HG02884 (cell line): ENCODE data around the gene UBALD1.
"Not testable (repeated sequence)": the region's sequence is repeated elsewhere in the genome, so short reads cannot be mapped to it uniquely, and the experiment has no call there.

Experiments used
- ATAC-seq: cut with Tn5 transposase; IDR thresholded peaks from one replicate; pipeline ENCODE4 v1.9.1; 2021; ENCODE audit warnings: mild to moderate bottlenecking, moderate library complexity; ENCODE audit not compliant: unreplicated experiment

The UBALD1 gene

DNA sequence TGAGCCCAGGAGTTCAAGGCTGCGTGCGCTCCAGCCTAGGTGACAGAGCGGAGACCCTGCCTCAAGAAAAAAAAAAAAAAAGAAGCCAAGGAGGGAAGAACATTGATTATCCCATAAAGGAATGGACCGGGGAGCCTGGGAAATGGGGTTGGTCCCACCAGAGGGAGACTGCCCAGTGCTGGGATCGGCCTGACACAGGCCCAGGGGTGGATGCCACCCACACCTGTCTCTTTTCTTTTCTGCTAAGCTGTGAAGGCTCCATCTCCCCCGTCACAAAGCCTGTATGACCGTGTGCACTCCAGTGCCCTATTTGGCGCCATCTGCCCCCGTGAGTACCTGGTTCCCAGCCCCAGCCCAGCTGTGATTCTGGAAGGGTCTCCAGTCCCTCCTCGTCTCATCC is 15.7 kb downstream of the UBALD1 start:
- no peak for ATAC-seq

DNA sequence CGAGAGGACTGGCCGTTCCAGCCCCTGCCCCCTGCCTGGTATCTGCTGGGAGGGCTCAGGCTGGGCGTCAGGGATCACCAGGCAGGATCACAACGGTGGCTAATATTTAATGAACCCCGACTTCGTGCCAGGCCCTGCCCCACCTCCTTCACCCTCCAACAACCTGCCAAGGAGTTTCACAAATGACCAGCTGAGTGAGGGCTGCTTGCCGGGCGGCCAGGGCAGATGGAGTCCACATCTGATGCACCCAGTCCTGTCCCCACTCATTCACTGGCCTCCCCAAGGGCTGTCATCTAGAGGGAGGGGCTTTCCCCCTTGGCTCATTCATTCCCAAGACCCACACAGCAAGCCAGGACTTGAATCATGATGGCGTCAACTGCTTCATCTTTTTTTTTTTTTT is 17.5 kb downstream of the UBALD1 start:
- no peak for ATAC-seq

DNA sequence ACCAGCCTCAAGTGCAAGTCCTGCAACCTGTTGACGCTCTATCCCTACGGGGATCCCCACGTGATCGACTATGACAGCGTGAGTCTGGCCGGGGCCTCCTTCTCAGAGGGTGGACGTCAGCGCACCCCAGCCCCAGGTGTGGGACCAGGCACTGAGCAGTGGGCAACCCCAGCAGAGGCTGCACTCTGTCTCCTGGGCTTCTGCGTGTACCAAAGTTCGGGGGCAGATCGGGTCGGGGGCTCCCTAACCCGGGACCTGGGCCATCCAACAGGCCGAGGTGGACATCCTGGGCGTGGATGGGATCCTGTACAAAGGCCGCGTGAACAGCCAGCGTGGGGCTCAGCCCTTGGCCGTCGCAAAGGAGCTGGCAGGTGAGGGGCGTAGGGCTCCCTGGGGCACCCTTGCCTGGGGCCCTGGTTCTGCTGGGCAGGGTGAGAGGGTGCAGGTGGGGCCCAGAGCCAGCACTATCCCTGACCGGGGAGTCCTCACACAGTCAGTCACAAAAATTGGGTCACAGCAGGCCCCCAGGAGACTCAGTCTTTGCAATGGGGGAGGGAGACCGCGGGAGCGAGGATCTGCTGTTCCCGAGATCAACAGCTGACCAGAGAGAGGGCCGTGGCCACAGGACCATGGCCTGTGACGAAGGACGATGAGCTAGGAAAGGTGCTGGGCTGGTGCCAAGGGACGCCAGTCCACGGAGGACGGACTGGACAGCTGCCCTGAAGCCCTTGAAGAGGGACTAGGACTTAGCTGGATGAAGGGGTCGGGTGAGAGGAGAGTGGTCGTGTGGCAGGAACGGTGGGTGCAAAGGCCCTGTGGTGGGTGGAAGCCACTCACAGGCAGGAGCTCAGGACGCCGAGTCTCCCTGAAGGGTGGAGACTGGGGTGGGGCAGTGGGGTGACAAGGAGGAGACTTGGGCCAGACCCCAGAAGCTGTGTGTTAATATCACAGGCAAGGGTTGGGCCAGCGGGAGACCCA is 20.0 kb downstream of the UBALD1 start:
- ATAC-seq: no peak

DNA sequence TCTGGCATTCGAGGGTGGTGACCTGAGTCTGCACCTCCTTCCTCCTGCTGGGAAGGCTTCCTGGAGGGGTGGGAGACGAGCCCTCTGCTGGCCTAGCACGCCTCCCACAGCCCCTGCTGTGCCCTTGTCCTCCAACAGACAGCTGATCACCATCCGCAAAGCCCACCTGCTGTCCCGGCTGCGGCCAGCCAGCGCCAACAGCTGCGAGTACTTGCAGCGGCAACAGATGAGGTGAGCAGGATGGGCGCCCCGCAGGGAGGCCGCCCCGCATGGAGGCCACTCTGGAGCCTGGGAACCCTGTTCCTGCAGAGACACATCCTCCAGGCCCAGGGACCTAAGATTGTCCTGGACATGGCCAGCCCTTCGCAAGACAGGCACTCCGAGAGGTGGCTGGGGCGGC is 21.6 kb downstream of the UBALD1 start:
- ATAC-seq: no peak

DNA sequence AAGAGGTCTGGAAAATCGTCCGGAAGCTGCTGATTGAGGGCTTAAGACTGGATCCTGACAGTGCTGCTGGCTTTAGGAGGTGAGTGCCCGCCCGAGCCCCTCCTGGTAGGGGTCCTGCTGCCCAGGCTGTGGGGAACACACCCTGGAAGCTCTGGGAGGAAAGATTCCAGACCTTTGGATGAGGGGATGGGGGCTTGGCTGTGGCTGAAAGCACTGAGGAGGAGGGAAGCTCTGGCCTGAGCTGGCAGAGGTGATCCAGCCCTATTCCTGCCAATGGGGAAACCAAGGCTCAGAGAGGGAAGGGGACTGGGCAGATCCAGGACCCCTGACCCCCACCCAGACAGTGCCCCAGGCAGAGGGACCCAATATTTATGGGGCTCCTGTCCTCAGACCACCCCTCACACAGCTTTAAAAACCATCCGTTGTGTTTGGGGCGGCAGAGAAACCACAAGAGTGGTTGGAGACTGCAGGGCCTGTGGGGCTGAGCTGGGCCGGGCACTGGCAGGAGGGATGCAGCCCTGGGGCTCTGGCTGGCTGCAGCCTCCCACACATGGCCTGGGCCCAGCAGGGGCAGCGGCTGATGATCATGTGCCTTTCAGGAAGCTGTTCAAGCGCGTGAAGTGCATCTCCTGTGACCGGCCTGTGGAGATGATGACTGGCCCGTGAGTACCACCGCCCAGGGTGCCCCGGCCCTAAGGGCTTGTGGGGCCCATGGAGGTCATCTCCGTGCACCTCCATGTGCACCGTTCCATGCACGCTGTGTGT is 22.8 kb downstream of the UBALD1 start:
- no peak for ATAC-seq

DNA sequence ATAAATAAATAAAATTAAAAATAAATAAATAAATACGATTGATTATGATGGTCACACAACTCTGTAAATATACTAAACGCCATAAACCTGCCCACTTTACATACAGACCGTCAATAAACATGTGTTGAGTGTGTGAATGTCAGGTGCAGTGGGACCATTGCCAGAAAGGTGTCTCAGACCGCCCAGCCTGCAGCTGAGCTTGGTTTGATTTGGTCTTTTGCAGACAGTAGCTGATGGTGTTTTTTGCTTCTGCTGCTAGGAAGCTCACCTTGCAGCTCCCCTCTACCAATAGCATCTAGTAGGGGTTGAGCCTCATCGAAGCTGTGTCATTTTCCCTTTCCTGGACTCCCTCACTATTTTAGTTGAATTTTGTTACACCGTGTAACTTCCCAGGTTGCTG is 23.5 kb downstream of the UBALD1 start:
- no peak for ATAC-seq

DNA sequence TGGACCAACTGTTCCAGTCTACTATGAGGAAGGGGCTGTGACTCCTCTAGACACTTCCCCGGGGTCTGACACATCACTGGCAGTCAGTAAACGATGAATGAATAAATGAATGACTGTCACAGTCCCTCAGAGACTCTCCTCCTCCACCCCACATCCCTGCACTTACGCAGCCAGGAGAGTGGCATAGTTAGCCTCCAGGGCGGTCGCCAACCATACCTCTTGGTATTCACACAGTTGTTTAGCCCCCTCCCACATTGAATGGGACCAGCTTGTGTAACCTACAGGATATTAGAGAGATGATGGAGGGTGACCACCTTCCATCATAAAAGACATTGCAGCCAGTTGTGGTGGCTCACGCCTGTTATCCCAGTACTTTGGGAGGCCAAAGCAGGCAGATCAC is 25.7 kb downstream of the UBALD1 start:
- no peak for ATAC-seq

DNA sequence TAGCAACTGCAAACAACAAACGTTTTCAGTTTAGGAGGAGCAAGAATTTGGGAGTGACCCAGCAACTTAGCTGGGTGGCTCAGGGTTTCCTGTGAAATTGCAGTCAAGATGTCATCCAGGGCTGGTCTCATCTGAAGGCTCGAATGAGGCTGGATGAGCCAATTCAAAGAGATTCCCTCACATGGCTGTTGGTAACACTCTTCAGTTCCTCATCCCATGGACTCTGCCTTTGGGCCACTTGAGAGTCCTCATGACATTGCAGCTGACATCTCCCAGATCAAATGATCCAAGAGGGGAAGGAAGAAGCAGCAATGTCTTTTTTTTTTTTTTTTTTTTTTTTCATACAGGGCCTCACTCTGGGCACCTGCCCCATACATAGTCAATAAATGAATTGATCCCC is 26.3 kb downstream of the UBALD1 start:
- no peak for ATAC-seq

DNA sequence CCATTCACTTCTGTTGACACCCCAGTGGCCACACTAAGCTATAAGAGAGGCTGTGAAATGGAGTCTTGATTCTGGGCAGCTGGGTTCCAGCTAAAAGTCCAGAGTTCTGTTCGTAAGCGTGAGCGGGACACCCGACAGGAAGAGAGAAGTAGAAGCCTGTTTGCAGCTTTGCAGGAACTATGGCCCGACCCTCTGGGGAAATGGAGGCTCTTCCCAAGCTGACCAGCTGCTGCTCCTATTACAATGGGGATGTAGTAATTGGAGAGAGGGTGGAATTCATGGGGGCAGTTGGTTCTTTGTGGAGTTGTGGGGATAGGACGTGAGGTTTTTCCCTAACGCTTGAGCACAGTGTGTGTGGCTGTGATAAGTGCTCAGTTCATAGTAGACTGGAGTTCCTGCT is 28.4 kb downstream of the UBALD1 start:
- no peak for ATAC-seq

DNA sequence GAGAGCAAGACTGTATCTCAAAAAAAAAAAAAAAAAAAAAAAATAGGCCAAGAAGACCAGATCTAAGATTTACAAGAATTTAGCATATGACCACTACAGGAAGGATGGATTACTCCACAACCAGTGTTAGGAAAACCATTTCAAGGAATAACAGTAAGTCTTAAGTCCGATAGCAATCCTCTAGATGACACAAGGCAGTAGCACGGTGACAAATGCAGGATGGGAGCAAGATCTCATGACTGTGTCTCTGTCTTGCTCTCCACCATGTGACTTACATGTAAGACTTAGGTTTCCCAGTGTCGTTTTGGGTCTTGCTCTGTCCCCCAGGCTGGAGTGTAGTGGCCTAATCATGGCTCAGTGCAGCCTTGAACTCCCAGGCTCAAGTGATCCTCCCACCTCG is 30.8 kb downstream of the UBALD1 start:
- no peak for ATAC-seq

DNA sequence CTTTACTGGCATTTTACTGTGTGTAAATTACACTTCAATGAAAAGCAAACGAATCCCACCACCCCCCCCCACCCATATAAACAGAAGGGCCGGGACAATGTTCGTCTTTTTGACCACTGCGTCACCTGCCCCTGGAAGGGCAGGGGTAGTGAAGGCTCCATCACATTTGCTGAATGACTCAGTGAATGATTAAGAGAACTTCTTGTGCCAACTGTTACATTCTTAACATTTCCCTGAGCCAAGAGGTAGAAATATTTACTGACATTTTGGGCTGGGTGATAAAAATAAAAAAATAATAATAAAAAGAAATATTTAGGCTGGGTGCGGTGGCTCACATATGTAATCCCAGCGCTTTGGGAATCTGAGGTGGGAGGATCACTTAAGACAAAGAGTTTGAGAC is 34.4 kb downstream of the UBALD1 start:
- no peak for ATAC-seq

DNA sequence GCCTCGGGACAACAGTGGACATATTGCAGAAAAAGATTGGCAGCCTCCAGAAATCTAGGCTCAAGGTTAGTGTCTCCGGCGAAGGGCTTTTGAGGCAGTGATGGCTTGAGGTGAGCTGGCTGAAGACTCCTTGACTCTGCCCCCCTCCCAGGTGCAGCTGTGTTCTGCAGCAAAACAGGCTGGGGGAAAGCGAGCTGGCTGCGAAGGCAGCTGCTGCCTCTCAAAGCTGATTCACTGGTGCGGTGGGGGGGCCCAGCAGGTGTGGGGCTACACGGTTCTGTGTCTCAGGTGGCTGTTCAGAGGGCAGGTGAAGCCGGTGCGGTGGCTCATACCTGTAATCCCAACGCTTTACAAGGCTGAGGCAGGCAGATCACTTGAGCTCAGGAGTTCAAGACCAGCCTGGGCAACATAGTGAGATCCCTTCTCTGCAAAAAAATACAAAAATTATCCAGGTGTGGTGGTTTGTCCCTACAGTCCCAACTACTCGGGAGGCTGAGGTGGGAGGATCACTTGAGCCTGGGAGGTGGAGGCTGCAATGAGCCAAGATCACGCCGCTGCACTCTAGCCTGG is 35.6 kb downstream of the UBALD1 start:
- ATAC-seq: no peak

DNA sequence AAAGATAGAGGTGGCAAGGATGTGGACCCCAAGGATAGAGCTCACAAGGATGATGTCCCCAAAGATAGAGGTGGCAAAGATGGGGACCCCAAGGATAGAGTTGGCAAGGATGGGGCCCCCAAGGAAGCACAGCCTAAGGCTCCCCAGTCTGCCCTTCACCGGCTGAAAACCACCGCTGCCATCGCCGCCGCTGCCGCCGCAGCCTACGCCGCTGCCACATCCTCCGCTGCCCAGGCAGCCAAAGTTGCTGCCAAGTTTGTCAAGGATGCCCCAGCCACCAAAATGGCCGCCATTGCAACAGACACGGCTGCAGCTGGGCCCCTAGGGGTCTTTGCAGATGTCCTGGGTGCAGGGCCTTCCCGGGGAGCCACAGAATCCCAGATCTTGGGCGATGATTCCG is 38.7 kb downstream of the UBALD1 start:
- no peak for ATAC-seq

DNA sequence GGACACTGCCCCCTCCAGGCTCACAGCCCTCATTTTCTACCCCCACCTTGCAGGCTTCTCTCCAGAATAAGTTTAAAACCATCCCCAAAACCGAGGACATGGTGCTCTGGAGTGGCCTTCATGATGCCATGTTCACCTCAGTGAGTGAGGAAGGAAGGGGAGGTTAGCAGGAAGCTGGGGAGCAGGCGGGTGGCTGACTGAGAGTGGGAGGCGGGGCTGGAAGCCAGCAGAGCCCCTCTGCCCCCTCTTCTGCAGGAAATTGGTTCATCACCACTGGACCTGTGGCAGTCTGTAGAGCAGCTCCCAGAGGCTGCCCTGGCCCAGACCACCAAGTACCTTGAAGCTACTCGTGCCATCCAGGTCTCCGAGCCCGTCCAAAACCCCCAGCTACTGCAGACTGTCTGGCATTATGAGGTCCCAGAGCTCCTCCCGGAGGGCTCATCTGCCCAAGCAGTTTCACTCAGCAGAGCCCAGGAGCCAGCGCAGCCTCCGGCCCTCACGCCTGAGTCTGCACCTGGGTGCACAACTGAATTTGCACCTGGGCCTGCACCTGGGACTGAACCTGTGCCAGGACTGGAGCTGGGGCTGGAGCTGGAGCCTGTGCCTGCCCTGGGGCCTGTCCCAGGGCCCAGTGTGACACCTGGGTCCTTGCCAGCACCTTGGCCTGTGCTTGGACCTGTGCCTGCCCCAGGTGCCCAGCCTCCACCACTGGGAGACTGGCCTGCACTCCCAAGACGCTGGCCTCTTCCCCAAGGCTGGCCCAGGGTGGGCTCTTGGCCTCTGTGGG is 39.6 kb downstream of the UBALD1 start:
- ATAC-seq: no peak

DNA sequence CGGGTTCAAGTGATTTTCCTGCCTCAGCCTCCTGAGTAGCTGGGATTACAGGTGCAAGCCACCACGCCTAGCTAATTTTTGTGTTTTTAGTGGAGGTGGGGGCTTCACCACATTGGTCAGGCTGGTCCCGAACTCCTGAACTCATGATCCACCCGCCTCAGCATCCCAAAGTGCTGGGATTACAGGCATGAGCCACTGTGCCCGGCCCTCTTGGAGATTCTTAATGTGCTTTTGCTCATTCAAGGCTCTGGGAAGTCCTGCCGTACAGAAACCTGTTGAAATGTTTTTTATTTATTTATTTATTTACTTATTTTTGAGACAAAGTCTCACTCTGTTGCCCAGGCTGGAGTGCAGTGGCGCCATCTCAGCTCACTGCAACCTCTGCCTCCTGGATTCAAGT is 40.8 kb downstream of the UBALD1 start:
- ATAC-seq: not testable (repeated sequence)

DNA sequence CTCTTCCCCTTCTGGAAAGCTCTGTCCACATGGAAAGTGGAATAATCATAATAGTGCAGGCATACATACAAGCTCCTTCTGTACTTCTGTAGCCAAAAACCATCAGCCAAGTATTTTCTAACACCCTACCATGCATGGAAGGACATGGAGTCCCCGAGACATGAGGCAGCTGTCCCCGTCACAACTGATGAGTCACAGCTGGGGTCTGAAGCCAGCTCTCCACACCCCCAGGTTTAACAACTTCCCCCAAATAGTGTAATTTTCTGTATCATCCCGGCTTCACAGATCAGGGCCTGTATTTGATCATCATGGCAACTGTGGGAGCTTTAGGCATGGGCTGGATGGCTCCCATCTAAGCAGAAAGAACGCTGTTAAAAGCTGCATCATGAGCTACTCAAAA is 42.0 kb downstream of the UBALD1 start:
- ATAC-seq: no peak

DNA sequence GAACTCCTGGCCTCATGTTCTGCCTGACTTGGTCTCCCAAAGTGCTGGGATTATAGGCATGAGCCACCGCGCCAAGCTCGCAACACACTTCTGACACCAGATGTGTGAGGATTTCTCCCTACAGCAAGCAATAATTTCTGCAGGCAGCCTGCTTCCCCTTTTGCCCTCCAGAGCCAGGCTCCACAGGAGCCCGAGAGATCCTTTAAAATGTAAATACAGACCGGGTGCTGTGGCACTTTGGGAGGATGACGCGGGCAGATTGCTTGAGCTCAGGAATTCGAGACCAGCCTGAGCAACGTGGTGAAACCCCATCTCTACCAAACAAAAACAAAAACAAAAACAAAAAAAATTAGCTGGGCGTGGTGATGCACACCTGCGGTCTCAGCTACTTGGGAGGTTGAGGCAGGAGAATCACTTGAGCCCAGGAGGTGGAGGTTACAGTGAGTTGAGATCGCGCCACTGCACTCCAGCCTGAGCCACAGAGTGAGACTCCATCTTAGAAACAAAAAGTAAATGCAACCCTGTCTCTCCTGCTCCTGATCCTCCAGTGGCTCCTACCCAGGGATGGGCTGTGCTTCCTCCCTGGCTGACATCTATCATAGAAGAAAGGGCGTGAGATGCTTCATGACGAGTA is 43.9 kb downstream of the UBALD1 start:
- ATAC-seq: no peak

DNA sequence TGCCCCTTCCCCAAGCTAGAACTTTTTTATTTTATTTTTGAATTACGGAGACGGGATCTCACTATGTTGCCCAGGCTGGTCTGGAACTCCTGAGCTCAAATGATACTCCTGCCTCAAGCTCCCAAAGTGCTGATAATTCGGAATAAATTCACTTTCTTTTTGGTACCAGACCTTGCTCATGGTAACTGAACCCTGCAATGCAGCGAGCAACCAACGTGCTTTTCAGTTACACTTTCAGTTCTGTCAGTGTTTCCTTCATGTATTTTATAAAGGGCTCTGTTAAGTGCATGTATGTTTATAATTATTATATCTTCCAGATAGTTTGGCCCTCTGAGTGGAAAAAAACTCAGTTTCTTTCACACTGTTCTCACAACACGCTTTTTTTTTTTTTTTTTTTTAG is 44.6 kb downstream of the UBALD1 start:
- no peak for ATAC-seq

DNA sequence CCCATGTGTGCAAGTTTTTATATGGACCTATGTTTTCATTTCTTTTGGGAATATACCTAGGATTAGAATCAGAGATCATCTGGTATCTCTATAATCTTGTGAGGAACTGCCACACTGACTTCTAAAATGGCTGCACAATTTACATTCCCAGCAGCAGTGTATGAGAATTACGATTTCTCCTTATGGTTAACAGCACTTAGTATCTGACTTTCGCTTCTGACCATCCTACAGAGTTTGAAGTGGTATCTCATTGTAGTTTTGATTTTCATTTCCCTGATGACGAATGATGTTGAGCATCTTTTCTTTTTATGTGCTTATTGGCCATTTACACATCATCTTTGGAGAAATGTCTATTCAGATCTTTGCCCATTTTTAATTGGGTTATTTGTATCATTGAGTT is 48.5 kb downstream of the UBALD1 start:
- ATAC-seq: no peak

DNA sequence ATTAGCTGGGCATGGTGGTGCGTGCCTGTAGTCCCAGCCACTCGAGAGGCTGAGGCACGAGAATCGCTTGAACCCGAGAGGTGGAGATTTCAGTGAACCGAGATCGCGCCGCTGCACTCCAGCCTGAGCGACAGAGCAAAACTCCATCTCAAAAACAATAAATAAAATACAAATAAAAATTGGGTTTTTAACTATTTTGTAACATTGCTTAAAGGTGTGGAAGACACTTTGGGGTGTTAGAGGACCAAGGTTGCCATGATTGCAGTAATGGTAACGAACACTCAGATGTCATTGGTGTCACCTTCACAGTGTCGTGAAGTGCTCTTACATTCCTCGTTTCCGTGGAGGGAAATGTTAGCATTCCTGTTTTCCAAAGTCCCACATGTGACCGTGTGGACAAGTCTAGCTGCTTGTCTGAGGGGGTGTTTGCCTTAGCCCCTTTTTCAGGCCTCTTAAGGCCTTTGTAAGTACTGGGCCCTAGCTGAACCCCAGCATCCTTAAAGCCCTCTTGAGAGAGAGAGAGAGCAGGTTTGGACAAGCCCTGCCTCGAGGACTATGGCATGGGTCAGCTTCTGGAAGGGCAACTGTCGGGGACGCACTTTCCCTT is 49.9 kb downstream of the UBALD1 start:
- no peak for ATAC-seq
